ENCODE measurements around the gene SLC22A23.

DNA sequence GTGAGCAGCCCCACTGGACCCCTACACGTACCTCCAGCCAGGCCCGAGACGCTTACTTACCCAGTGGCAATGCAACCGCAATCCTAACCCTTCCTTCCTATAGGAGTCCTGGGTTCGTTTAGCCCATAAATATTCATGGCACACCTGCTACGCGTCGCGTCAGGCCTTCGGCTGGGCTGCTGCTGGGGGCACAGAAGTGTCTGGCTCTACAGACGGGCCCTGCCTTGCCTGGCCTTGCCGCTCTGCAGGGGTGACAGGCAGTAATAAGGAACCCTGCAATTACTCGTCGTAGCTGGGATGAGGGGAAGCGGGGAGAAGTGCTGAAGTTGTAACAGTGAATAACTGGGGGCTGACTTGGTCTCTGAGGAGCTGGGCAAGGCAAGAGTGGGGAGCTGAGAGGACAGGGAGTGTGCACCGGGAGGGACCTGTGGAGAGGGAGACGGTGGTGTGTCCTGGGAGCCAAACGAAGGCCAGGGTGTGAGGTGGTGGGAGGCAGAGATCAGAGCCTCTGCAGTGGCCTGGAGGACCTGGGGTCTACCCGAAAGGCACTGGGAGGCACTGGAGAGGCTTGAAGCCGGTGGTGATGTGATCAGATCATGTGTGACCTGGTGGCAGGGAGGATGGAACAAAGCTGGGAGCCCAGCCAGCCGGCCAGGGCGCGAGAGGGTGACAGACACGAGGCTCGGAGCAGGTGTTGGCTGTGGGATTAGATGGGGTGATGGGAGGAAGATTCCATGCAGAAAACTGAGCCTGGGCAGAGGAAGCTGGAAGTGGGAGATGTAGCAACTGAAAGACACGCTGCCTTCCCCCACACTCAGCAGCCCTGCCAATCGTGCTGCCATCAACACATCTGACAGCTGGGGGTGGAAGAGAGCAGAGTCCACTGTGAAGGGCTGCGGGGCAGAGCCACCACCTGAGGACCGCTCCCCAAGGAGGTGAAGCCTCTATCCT is 161.7 kb downstream of the SLC22A23 start:
- TF ChIP-seq CTCF (IDR thresholded peaks at IDR 0.05; ENCODE audit: low read depth, low read length, poor library complexity, severe bottlenecking) (no peak), EZH2phosphoT487 (IDR thresholded peaks at IDR 0.05; ENCODE audit: borderline replicate concordance, low read length) (no peak)

Measured in DOHH2 (cell line).